SK-N-SH (cell line): ENCODE results near the gene LMTK2. TPM values are rescaled to one million over a fixed set of nuclear protein-coding genes. Genes with fewer than 3 reads are reported as not detected.

Experiments used
- CTCF ChIA-PET: fragments of 300-600, 350-600 bp; formaldehyde crosslinking; extraction: SDS; loops from one replicate; lab custom pipeline; 2021; lab: Yijun Ruan, JAX
- POLR2A ChIA-PET: fragments of 350-600 bp; sonication (Branson Sonifier 250); formaldehyde crosslinking; extraction: SDS; loops from one replicate; lab custom pipeline; 2020; ENCODE audit warnings: antibody characterized with exemption, inconsistent platforms; lab: Yijun Ruan, JAX
- DNase-seq: peaks from one replicate; pipeline ENCODE4 v3.0.0; 2012
- H2AFZ ChIP-seq: fragments of 200-600 bp; sonication (generic); 2 replicates; pipeline ENCODE4 v1.8.1; 2016; ENCODE audit warnings: antibody characterized with exemption, mild to moderate bottlenecking, low read depth
- H3F3A ChIP-seq: fragments of 200-600 bp; sonication (generic); replicated peaks from 2 replicates; pipeline ENCODE3; 2016; ENCODE audit warnings: antibody characterized with exemption, mild to moderate bottlenecking; ENCODE audit not compliant: insufficient read depth
- H3K27ac ChIP-seq, 2 experiments: fragments of 200-500 bp in 1 of 2; fragments of 200-600 bp in 1 of 2; sonication (Bioruptor generic) in 1 of 2; sonication (generic), shearing (Covaris generic) in 1 of 2; 2 replicates each; pipeline versions ENCODE4 v1.5.1 to v1.6.1; 2014 to 2016; ENCODE audit warnings: low read depth in 2 of 2, inconsistent platforms in 1 of 2, low read length in 1 of 2, mild to moderate bottlenecking in 1 of 2, mixed read lengths in 1 of 2
- H3K27me3 ChIP-seq: fragments of 200-600 bp; sonication (generic), shearing (Covaris generic); 2 replicates; pipeline ENCODE4 v1.6.1; 2016; ENCODE audit warnings: mixed run types; ENCODE audit not compliant: insufficient read depth
- H3K36me3 ChIP-seq, 2 experiments: fragments of 200-500 bp in 1 of 2; fragments of 200-600 bp in 1 of 2; sonication (Bioruptor generic) in 1 of 2; sonication (generic) in 1 of 2; replicated peaks in 1 of 2; 2 replicates each; pipeline versions ENCODE3 to v1.5.1; 2014 to 2016; ENCODE audit warnings: low read length in 1 of 2, mild to moderate bottlenecking in 1 of 2; ENCODE audit not compliant: insufficient read depth in 2 of 2, control insufficient read depth in 1 of 2
- H3K4me1 ChIP-seq, 2 experiments: fragments of 200-500 bp in 1 of 2; fragments of 200-600 bp in 1 of 2; sonication (Bioruptor generic) in 1 of 2; sonication (generic), shearing (Covaris generic) in 1 of 2; 2 replicates each; pipeline versions ENCODE4 v1.5.1 to v1.6.1; 2014 to 2016; ENCODE audit warnings: low read depth in 1 of 2, low read length in 1 of 2, mixed run types in 1 of 2; ENCODE audit not compliant: insufficient read depth in 2 of 2, control insufficient read depth in 1 of 2
- H3K4me2 ChIP-seq: fragments of 200-600 bp; sonication (generic), shearing (Covaris generic); 2 replicates; pipeline ENCODE4 v1.6.1; 2017; ENCODE audit warnings: mixed run types
- H3K4me3 ChIP-seq, 2 experiments: fragments of 200-500 bp in 1 of 2; fragments of 200-600 bp in 1 of 2; sonication (Bioruptor generic) in 1 of 2; sonication (generic), shearing (Covaris generic) in 1 of 2; 2 replicates each; pipeline versions ENCODE4 v1.5.1 to v1.8.1; 2014 to 2016; ENCODE audit warnings: low read depth in 2 of 2, inconsistent platforms in 1 of 2, low read length in 1 of 2, mild to moderate bottlenecking in 1 of 2, mixed read lengths in 1 of 2, moderate library complexity in 1 of 2
- H3K79me2 ChIP-seq: fragments of 200-600 bp; sonication (generic); 2 replicates; pipeline ENCODE4 v1.8.1; 2017; ENCODE audit warnings: mild to moderate bottlenecking; ENCODE audit not compliant: insufficient read depth
- H3K9ac ChIP-seq: fragments of 200-600 bp; sonication (generic); 2 replicates; pipeline ENCODE4 v1.6.1; 2017; ENCODE audit warnings: mixed run types
- H3K9me2 ChIP-seq: fragments of 200-600 bp; sonication (generic); 2 replicates; pipeline ENCODE4 v1.6.1; 2017; ENCODE audit warnings: mixed run types
- H3K9me3 ChIP-seq: fragments of 200-600 bp; sonication (generic); 2 replicates; pipeline ENCODE4 v1.6.1; 2017; ENCODE audit warnings: mixed run types, mild to moderate bottlenecking, moderate library complexity
- H4K20me1 ChIP-seq: fragments of 200-600 bp; sonication (generic); 2 replicates; pipeline ENCODE4 v1.6.1; 2017; ENCODE audit warnings: mild to moderate bottlenecking, mixed run types; ENCODE audit not compliant: insufficient read depth
- ELF1 ChIP-seq: IDR thresholded peaks from 2 replicates; pipeline ENCODE4 v1.4.0; 2012
- GABPA ChIP-seq: IDR thresholded peaks from 2 replicates; pipeline ENCODE4 v1.4.0; 2012; ENCODE audit warnings: low read depth, mild to moderate bottlenecking
- GATA2 ChIP-seq: sonication (generic); formaldehyde crosslinking; IDR thresholded peaks from 2 replicates; pipeline ENCODE4 v1.5.0; 2020; ENCODE audit warnings: mild to moderate bottlenecking, missing genetic modification reagents
- JUND ChIP-seq: IDR thresholded peaks from 2 replicates; pipeline ENCODE4 v1.4.0; 2012
- MAX ChIP-seq: IDR thresholded peaks from 2 replicates; pipeline ENCODE4 v1.4.0; 2012; ENCODE audit warnings: low read depth
- MXI1 ChIP-seq: IDR thresholded peaks from 2 replicates; pipeline ENCODE4 v1.6.1; 2012; ENCODE audit warnings: mild to moderate bottlenecking, low read depth, low read length, improper control_type of control experiment
- PBX3 ChIP-seq: IDR thresholded peaks from 2 replicates; pipeline ENCODE4; 2012
- POLR2AphosphoS5 ChIP-seq: IDR thresholded peaks from 2 replicates; pipeline ENCODE4 v1.6.1; 2012; ENCODE audit warnings: low read depth, low read length
- RCOR1 ChIP-seq: fragments of 150-350 bp; IDR thresholded peaks from 2 replicates; pipeline ENCODE4 v1.6.1; 2017; ENCODE audit warnings: antibody characterized with exemption, low read length
- REST ChIP-seq: IDR thresholded peaks from 2 replicates; pipeline ENCODE4 v1.6.1; 2012; ENCODE audit warnings: mild to moderate bottlenecking, low read depth, low read length, moderate library complexity
- SIN3A ChIP-seq: IDR thresholded peaks from 2 replicates; pipeline ENCODE4 v1.6.1; 2012; ENCODE audit warnings: low read depth, mild to moderate bottlenecking, low read length, moderate library complexity, borderline replicate concordance
- TCF12 ChIP-seq: IDR thresholded peaks from 2 replicates; pipeline ENCODE4 v1.4.0; 2012
- USF1 ChIP-seq: IDR thresholded peaks from 2 replicates; pipeline ENCODE4 v1.4.0; 2012; ENCODE audit warnings: low read depth, borderline replicate concordance
- YY1 ChIP-seq: IDR thresholded peaks from 2 replicates; pipeline ENCODE4 v1.4.0; 2012; ENCODE audit warnings: low read depth, mild to moderate bottlenecking
- WGBS: methylation state at CpG from one replicate; pipeline ENCODE4 v1.1.6; 2017; ENCODE audit warnings: low lambda C conversion rate; 5-methylcytosine and 5-hydroxymethylcytosine counted together
- polyA plus RNA-seq, 3 experiments: library from polyadenylated mRNA; depleted of rRNA; stranded (reverse); fragments of >200 nt; gene quantifications; 2 replicates each; pipeline ENCODE4 v1.2.3, GENCODE V29; 2012

Gene LMTK2
- polyA plus RNA-seq, 1 of the 3 experiments (the other 2 are of a cell fraction): 9.0 TPM

GRCh38 chr7:98224701-98225181 is 118.1 kb downstream of the LMTK2 start:
- 100% methylated on average over 4 of the region's 21 CpGs for WGBS
- CTCF ChIA-PET: interaction anchor here (0.6 to 1.0 kb wide), 2 partner anchors 204 to 222 kb away, joined by 3 to 4 read pairs; no protein-coding TSS in a partner anchor

More at GRCh38 chr7:98224701-98225181, 118.1 kb downstream of the LMTK2 start:
- Histone ChIP-seq H3K4me1 (no peaks in the 10 kb centered on the region), H3K27ac (no peak overlapping the region), H3K9me3 (no peaks in the 10 kb centered on the region), H3K4me3 (no peak overlapping the region), H4K20me1 (no peaks in the 10 kb centered on the region), H3K9me2 (no peaks in the 10 kb centered on the region), H3F3A (peaks cover 4% of the 10 kb centered on the region), H2AFZ (no peak overlapping the region), H3K36me3 (peaks cover 8 to 13% of the 10 kb centered on the region in 2 experiments), H3K27me3 (no peaks in the 10 kb centered on the region), H3K9ac (no peak overlapping the region), H3K79me2 (no peaks in the 10 kb centered on the region), H3K4me2 (no peak overlapping the region)
- POLR2A ChIA-PET: interaction anchor here (0.6 kb wide), 1 partner anchor 1064 kb away, joined by 4 read pairs; no protein-coding TSS in a partner anchor
- TF ChIP-seq ELF1 (no peak), PBX3 (no peak), RCOR1 (no peak), SIN3A (no peak), GATA2 (CRISPR knock-in tag) (no peak), JUND (no peak), MAX (no peak), USF1 (no peak), REST (no peak), MXI1 (no peak), YY1 (no peak), GABPA (no peak), POLR2AphosphoS5 (no peak), TCF12 (no peak)
- TF ChIP-seq, all 33 proteins: peak for 0
- DNase-seq: no peak
